Middle frontal gyrus (tissue), 1 donor: ENCODE data around the gene VIT.

Source experiments
- DNase-seq: peaks from one replicate; pipeline ENCODE4 v3.0.0-alpha.2; 2015; ENCODE audit warnings: low spot score; ENCODE audit errors: extremely low spot score

Gene VIT

GRCh38 chr2:36857713-36858112 lies 161.2 kb downstream of the VIT start:
- DNase-seq: no peak

- no peak for DNase-seq
Measured at GRCh38 chr2:36858551-36859365, 162.3 kb downstream of the VIT start.

GRCh38 chr2:36859366-36859792 lies 162.9 kb downstream of the VIT start:
- no peak for DNase-seq

GRCh38 chr2:36861896-36862295 lies 165.4 kb downstream of the VIT start:
- no peak for DNase-seq
